SK-N-SH treated with all-trans-retinoic acid at 6 μM for 48 hours (cell line): Measurements from ENCODE around the gene CNTLN.

Experiments
- ATAC-seq: fragments of 200-7000 bp; cut with Tn5 transposase; 3 replicates; pipeline ENCODE4 v1.9.1; 2020; ENCODE audit warnings: mild to moderate bottlenecking, moderate library complexity
- ARNTL ChIP-seq: fragments of 450-650 bp; formaldehyde crosslinking; IDR thresholded peaks from 2 replicates; pipeline ENCODE4 v1.5.0; 2020; ENCODE audit warnings: low read depth, mild to moderate bottlenecking, moderate library complexity, borderline replicate concordance
- BACH2 ChIP-seq: fragments of 250-450 bp; sonication (Bioruptor Pico); IDR thresholded peaks from 2 replicates; pipeline ENCODE4 v1.9.0; 2021; ENCODE audit warnings: mild to moderate bottlenecking, borderline replicate concordance
- CSDC2 ChIP-seq: fragments of 250-450 bp; sonication (Bioruptor Pico); IDR thresholded peaks from 2 replicates; pipeline ENCODE4 v1.5.0; 2020; ENCODE audit warnings: mild to moderate bottlenecking, moderate library complexity
- ESRRG ChIP-seq: fragments of 250-450 bp; sonication (Bioruptor Pico); IDR thresholded peaks from 2 replicates; pipeline ENCODE4 v1.6.1; 2021; ENCODE audit warnings: mild to moderate bottlenecking
- GLIS3 ChIP-seq: fragments of 250-450 bp; sonication (Bioruptor Pico); IDR thresholded peaks from 2 replicates; pipeline ENCODE4 v1.5.0; 2020; ENCODE audit warnings: mild to moderate bottlenecking, moderate library complexity
- ISL1 ChIP-seq: fragments of 250-450 bp; sonication (Bioruptor Pico); IDR thresholded peaks from 2 replicates; pipeline ENCODE4 v2.1.2; 2022; ENCODE audit warnings: mild to moderate bottlenecking, moderate library complexity
- OSR1 ChIP-seq: fragments of 250-450 bp; sonication (Bioruptor Pico); IDR thresholded peaks from 2 replicates; pipeline ENCODE4 v1.8.0; 2022; ENCODE audit warnings: moderate library complexity, mild to moderate bottlenecking, inconsistent platforms
- PPARA ChIP-seq: fragments of 250-450 bp; sonication (Bioruptor Pico); IDR thresholded peaks from 2 replicates; pipeline ENCODE4 v1.5.0; 2020; ENCODE audit warnings: mild to moderate bottlenecking, borderline replicate concordance
- RARB ChIP-seq: fragments of 250-450 bp; sonication (Bioruptor Pico); IDR thresholded peaks from 2 replicates; pipeline ENCODE4 v1.8.0; 2021; ENCODE audit warnings: mild to moderate bottlenecking, moderate library complexity
- SNAI2 ChIP-seq: fragments of 250-450 bp; sonication (Bioruptor Pico); IDR thresholded peaks from 2 replicates; pipeline ENCODE4 v1.5.0; 2020; ENCODE audit warnings: mild to moderate bottlenecking, moderate library complexity
- TCF4 ChIP-seq: fragments of 250-450 bp; sonication (Bioruptor Pico); IDR thresholded peaks from 2 replicates; pipeline ENCODE4 v1.8.0; 2021; ENCODE audit warnings: mild to moderate bottlenecking, moderate library complexity, borderline replicate concordance
- TOX ChIP-seq: fragments of 250-450 bp; sonication (Bioruptor Pico); IDR thresholded peaks from 2 replicates; pipeline ENCODE4 v1.8.0; 2021; ENCODE audit warnings: mild to moderate bottlenecking, moderate library complexity, borderline replicate concordance
- ZFP3 ChIP-seq: fragments of 250-450 bp; sonication (Bioruptor Pico); IDR thresholded peaks from 2 replicates; pipeline ENCODE4 v1.5.0; 2020; ENCODE audit warnings: mild to moderate bottlenecking, moderate library complexity
- ZFP30 ChIP-seq: fragments of 450-650 bp; formaldehyde crosslinking; IDR thresholded peaks from 2 replicates; pipeline ENCODE4 v1.5.0; 2022; ENCODE audit warnings: mild to moderate bottlenecking, moderate library complexity
- ZNF565 ChIP-seq: fragments of 450-650 bp; formaldehyde crosslinking; conservative IDR thresholded peaks from 2 replicates; pipeline ENCODE4 v1.5.0; 2020; ENCODE audit warnings: low read depth, mild to moderate bottlenecking, moderate library complexity
- ZNF70 ChIP-seq: fragments of 450-650 bp; formaldehyde crosslinking; IDR thresholded peaks from 2 replicates; pipeline ENCODE4 v1.5.0; 2020; ENCODE audit warnings: mild to moderate bottlenecking, moderate library complexity
- ZNF8 ChIP-seq: fragments of 450-650 bp; formaldehyde crosslinking; IDR thresholded peaks from 2 replicates; pipeline ENCODE4 v1.5.0; 2020; ENCODE audit warnings: mild to moderate bottlenecking, moderate library complexity
- TF ChIP-seq, protein P1 (sequence below): fragments of 250-450 bp; sonication (Bioruptor Pico); IDR thresholded peaks from 2 replicates; pipeline ENCODE4 v1.8.0; 2020; ENCODE audit warnings: mild to moderate bottlenecking, moderate library complexity, borderline replicate concordance
- TF ChIP-seq, protein P2 (sequence below): fragments of 250-450 bp; sonication (Bioruptor Pico); IDR thresholded peaks from 2 replicates; pipeline ENCODE4 v1.5.1; 2021; ENCODE audit warnings: mild to moderate bottlenecking, moderate library complexity
- TF ChIP-seq, protein P3 (sequence below): fragments of 250-450 bp; sonication (Bioruptor Pico); IDR thresholded peaks from 2 replicates; pipeline ENCODE4 v1.5.1; 2020; ENCODE audit warnings: low read depth, mild to moderate bottlenecking, moderate library complexity
- TF ChIP-seq, protein P4 (sequence below): fragments of 250-450 bp; sonication (Bioruptor Pico); IDR thresholded peaks from 2 replicates; pipeline ENCODE4 v1.8.0; 2021; ENCODE audit warnings: low read depth, mild to moderate bottlenecking, moderate library complexity, borderline replicate concordance
- TF ChIP-seq, protein P5 (sequence below): fragments of 250-450 bp; sonication (Bioruptor Pico); IDR thresholded peaks from 2 replicates; pipeline ENCODE4 v1.5.0; 2020; ENCODE audit warnings: mild to moderate bottlenecking, moderate library complexity

CNTLN gene

DNA sequence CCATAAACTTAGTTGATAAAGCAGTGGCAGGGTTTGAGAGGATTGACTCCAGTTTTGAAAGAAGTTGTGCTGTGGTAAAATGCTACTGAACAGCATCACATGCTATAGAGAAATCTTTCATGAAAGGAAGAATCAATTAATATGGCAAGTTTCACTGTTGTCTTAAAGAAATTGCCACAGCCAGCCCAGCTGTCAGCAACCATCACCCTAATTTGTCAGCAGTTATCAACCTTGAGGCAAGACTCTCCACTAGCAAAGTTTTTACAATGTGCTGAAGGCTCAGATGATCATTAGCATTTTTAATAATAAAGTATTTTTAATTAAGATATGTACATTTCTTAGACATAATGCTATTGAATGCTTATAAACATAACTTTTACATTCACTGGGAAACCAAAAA lies 343.0 kb downstream of the CNTLN start:
- TF ChIP-seq PPARA (CRISPR knock-in tag) (no peak), SNAI2 (no peak), ZFP3 (no peak), ESRRG (CRISPR knock-in tag) (no peak), ZNF70 (CRISPR knock-in tag) (no peak), TOX (CRISPR knock-in tag) (no peak), ISL1 (no peak), CSDC2 (no peak), BACH2 (CRISPR knock-in tag) (no peak), GLIS3 (CRISPR knock-in tag) (no peak), OSR1 (CRISPR knock-in tag) (no peak), ZFP30 (CRISPR knock-in tag) (no peak), ZNF565 (no peak), TCF4 (CRISPR knock-in tag) (no peak), RARB (no peak)
- TF ChIP-seq, protein P1, sequence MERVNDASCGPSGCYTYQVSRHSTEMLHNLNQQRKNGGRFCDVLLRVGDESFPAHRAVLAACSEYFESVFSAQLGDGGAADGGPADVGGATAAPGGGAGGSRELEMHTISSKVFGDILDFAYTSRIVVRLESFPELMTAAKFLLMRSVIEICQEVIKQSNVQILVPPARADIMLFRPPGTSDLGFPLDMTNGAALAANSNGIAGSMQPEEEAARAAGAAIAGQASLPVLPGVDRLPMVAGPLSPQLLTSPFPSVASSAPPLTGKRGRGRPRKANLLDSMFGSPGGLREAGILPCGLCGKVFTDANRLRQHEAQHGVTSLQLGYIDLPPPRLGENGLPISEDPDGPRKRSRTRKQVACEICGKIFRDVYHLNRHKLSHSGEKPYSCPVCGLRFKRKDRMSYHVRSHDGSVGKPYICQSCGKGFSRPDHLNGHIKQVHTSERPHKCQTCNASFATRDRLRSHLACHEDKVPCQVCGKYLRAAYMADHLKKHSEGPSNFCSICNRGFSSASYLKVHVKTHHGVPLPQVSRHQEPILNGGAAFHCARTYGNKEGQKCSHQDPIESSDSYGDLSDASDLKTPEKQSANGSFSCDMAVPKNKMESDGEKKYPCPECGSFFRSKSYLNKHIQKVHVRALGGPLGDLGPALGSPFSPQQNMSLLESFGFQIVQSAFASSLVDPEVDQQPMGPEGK (CRISPR knock-in tag): no peak
- TF ChIP-seq, protein P2, sequence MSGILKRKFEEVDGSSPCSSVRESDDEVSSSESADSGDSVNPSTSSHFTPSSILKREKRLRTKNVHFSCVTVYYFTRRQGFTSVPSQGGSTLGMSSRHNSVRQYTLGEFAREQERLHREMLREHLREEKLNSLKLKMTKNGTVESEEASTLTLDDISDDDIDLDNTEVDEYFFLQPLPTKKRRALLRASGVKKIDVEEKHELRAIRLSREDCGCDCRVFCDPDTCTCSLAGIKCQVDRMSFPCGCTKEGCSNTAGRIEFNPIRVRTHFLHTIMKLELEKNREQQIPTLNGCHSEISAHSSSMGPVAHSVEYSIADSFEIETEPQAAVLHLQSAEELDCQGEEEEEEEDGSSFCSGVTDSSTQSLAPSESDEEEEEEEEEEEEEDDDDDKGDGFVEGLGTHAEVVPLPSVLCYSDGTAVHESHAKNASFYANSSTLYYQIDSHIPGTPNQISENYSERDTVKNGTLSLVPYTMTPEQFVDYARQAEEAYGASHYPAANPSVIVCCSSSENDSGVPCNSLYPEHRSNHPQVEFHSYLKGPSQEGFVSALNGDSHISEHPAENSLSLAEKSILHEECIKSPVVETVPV: no peak
- TF ChIP-seq, protein P3, sequence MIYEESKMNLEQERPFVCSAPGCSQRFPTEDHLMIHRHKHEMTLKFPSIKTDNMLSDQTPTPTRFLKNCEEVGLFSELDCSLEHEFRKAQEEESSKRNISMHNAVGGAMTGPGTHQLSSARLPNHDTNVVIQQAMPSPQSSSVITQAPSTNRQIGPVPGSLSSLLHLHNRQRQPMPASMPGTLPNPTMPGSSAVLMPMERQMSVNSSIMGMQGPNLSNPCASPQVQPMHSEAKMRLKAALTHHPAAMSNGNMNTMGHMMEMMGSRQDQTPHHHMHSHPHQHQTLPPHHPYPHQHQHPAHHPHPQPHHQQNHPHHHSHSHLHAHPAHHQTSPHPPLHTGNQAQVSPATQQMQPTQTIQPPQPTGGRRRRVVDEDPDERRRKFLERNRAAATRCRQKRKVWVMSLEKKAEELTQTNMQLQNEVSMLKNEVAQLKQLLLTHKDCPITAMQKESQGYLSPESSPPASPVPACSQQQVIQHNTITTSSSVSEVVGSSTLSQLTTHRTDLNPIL (CRISPR knock-in tag): no peak
- TF ChIP-seq, protein P4, sequence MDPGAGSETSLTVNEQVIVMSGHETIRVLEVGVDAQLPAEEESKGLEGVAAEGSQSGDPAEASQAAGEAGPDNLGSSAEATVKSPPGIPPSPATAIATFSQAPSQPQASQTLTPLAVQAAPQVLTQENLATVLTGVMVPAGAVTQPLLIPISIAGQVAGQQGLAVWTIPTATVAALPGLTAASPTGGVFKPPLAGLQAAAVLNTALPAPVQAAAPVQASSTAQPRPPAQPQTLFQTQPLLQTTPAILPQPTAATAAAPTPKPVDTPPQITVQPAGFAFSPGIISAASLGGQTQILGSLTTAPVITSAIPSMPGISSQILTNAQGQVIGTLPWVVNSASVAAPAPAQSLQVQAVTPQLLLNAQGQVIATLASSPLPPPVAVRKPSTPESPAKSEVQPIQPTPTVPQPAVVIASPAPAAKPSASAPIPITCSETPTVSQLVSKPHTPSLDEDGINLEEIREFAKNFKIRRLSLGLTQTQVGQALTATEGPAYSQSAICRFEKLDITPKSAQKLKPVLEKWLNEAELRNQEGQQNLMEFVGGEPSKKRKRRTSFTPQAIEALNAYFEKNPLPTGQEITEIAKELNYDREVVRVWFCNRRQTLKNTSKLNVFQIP: no peak
- TF ChIP-seq, protein P5, sequence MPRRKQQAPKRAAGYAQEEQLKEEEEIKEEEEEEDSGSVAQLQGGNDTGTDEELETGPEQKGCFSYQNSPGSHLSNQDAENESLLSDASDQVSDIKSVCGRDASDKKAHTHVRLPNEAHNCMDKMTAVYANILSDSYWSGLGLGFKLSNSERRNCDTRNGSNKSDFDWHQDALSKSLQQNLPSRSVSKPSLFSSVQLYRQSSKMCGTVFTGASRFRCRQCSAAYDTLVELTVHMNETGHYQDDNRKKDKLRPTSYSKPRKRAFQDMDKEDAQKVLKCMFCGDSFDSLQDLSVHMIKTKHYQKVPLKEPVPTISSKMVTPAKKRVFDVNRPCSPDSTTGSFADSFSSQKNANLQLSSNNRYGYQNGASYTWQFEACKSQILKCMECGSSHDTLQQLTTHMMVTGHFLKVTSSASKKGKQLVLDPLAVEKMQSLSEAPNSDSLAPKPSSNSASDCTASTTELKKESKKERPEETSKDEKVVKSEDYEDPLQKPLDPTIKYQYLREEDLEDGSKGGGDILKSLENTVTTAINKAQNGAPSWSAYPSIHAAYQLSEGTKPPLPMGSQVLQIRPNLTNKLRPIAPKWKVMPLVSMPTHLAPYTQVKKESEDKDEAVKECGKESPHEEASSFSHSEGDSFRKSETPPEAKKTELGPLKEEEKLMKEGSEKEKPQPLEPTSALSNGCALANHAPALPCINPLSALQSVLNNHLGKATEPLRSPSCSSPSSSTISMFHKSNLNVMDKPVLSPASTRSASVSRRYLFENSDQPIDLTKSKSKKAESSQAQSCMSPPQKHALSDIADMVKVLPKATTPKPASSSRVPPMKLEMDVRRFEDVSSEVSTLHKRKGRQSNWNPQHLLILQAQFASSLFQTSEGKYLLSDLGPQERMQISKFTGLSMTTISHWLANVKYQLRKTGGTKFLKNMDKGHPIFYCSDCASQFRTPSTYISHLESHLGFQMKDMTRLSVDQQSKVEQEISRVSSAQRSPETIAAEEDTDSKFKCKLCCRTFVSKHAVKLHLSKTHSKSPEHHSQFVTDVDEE (CRISPR knock-in tag): no peak
- TF ChIP-seq, all 23 proteins: peak for 0
- no peak for ATAC-seq

DNA sequence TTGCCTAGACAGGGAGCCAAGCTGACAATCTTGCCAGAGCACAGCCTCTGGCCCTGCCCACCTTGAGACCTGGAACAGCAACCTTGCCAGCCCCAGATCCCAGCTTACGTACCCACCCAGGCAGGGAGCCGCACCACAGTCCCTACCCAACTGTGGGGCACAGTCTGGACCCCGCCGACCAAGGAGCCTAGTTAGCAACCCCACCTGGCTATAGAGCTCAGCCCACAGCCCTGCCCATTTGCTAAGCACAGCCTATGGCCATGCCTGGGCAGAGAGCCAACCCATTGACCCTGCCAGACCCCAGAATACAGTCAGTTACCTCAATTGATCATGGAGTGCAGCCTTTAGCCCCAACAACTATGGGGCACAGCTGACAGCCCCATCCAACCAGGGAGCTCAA lies 346.1 kb downstream of the CNTLN start:
- ATAC-seq: no peak
- TF ChIP-seq, protein P2: no peak
- TF ChIP-seq PPARA (CRISPR knock-in tag) (no peak), RARB (no peak), ZNF8 (CRISPR knock-in tag) (no peak), ZFP30 (CRISPR knock-in tag) (no peak), ZFP3 (no peak), ZNF565 (no peak), BACH2 (CRISPR knock-in tag) (no peak), SNAI2 (no peak), GLIS3 (CRISPR knock-in tag) (no peak), TCF4 (CRISPR knock-in tag) (no peak), ARNTL (no peak)
- TF ChIP-seq, protein P3 (CRISPR knock-in tag): no peak
- TF ChIP-seq, protein P4: no peak
- TF ChIP-seq, protein P5 (CRISPR knock-in tag): no peak
